Epithelial cell of proximal tubule (primary cell): Measurements from ENCODE around the gene PRDM12. TPM values are rescaled to one million over a fixed set of nuclear protein-coding genes. Genes with fewer than 3 reads are reported as not detected.

Experiments
- DNase-seq: peaks from one replicate; pipeline ENCODE4 v3.0.0-alpha.2; 2011; ENCODE audit warnings: low read depth
- H3K4me3 ChIP-seq: 2 replicates; pipeline ENCODE4 v1.5.1; 2011; ENCODE audit warnings: low read depth, mild to moderate bottlenecking, low read length
- CTCF ChIP-seq: conservative IDR thresholded peaks from 2 replicates; pipeline ENCODE4 v1.5.1; 2012; ENCODE audit warnings: low read depth, mild to moderate bottlenecking, low read length
- total RNA-seq: library from RNA; depleted of rRNA; stranded (reverse); fragments of >200 nt; gene quantifications from 2 replicates; pipeline ENCODE4 v1.2.3, GENCODE V29; 2015

The PRDM12 gene
- total RNA-seq, 1 donor from 2014 or later = not detected

- no peak for TF ChIP-seq CTCF
- H3K4me3 ChIP-seq = no peak overlapping the region
- no peak for DNase-seq
Observed at GRCh38 chr9:130627896-130628792, 36.2 kb upstream of the PRDM12 start.

- no peak for TF ChIP-seq CTCF
- no peak overlapping the region for H3K4me3 ChIP-seq
- no peak for DNase-seq
Observed at GRCh38 chr9:130629443-130630070, 34.8 kb upstream of the PRDM12 start.

GRCh38 chr9:130630071-130630450 is 34.3 kb upstream of the PRDM12 start:
- no peak for TF ChIP-seq CTCF
- no peak for DNase-seq
- no peak overlapping the region for H3K4me3 ChIP-seq

- no peak overlapping the region for H3K4me3 ChIP-seq
- no peak for DNase-seq
- no peak for TF ChIP-seq CTCF
Observed at GRCh38 chr9:130630506-130631330, 33.7 kb upstream of the PRDM12 start.

GRCh38 chr9:130631331-130632080 is 32.9 kb upstream of the PRDM12 start:
- no peak for DNase-seq
- no peak for TF ChIP-seq CTCF
- no peak overlapping the region for H3K4me3 ChIP-seq

- DNase-seq = no peak
- TF ChIP-seq CTCF = no peak
Observed at GRCh38 chr9:130632081-130632710, 32.2 kb upstream of the PRDM12 start.

More at GRCh38 chr9:130632081-130632710, 32.2 kb upstream of the PRDM12 start:
- H3K4me3 ChIP-seq = no peak overlapping the region
